BE2C (cell line): Measurements from ENCODE around the gene SNHG17.

Source experiments
- DNase-seq: peaks from one replicate; pipeline ENCODE4 v3.0.0-alpha.2; 2020
- H3K27me3 ChIP-seq: fragments of 250-450 bp; sonication (Bioruptor Pico); 2 replicates; pipeline ENCODE4 v1.5.1; 2020; ENCODE audit warnings: mild to moderate bottlenecking
- H3K36me3 ChIP-seq: fragments of 250-450 bp; sonication (Bioruptor Pico); 2 replicates; pipeline ENCODE4 v1.5.1; 2020; ENCODE audit warnings: mild to moderate bottlenecking
- H3K4me1 ChIP-seq: fragments of 250-450 bp; sonication (Bioruptor Pico); 2 replicates; pipeline ENCODE4 v1.5.1; 2020
- H3K4me3 ChIP-seq: 2 replicates; pipeline ENCODE4 v1.5.1; 2011; ENCODE audit warnings: low read depth, low read length
- H3K9me3 ChIP-seq: fragments of 250-450 bp; sonication (Bioruptor Pico); 2 replicates; pipeline ENCODE4 v1.5.1; 2020
- TF ChIP-seq, protein P1 (sequence below): IDR thresholded peaks from 2 replicates; pipeline ENCODE4 v1.5.1; 2012; ENCODE audit warnings: mild to moderate bottlenecking, low read depth, low read length

The SNHG17 gene

DNA sequence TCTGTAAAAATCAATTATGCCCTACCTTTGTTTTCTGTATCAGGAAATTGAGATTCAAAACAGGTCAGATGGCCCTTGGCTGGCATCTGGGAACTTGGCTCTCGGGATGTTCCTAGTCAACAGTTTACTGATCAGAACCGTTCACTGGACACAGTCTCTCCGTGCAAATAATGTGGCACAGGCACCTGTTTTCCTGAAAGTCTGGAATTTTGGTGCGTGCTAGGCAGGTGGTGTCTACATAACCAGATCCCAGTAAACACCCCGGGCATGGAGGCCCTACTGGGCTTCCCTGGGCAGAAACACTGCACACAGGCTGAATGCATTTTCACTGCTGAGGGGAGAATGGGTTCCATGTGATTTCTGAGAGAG is 7.5 kb downstream of the SNHG17 start:
- no peaks in the 10 kb centered on the region for H3K4me1 ChIP-seq
- TF ChIP-seq, protein P1, sequence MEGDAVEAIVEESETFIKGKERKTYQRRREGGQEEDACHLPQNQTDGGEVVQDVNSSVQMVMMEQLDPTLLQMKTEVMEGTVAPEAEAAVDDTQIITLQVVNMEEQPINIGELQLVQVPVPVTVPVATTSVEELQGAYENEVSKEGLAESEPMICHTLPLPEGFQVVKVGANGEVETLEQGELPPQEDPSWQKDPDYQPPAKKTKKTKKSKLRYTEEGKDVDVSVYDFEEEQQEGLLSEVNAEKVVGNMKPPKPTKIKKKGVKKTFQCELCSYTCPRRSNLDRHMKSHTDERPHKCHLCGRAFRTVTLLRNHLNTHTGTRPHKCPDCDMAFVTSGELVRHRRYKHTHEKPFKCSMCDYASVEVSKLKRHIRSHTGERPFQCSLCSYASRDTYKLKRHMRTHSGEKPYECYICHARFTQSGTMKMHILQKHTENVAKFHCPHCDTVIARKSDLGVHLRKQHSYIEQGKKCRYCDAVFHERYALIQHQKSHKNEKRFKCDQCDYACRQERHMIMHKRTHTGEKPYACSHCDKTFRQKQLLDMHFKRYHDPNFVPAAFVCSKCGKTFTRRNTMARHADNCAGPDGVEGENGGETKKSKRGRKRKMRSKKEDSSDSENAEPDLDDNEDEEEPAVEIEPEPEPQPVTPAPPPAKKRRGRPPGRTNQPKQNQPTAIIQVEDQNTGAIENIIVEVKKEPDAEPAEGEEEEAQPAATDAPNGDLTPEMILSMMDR, result no peak
- H3K36me3 ChIP-seq, result peaks cover 97% of the 10 kb centered on the region
- no peak for DNase-seq
- no peaks in the 10 kb centered on the region for H3K27me3 ChIP-seq
- no peaks in the 10 kb centered on the region for H3K9me3 ChIP-seq
- H3K4me3 ChIP-seq, result no peak overlapping the region

DNA sequence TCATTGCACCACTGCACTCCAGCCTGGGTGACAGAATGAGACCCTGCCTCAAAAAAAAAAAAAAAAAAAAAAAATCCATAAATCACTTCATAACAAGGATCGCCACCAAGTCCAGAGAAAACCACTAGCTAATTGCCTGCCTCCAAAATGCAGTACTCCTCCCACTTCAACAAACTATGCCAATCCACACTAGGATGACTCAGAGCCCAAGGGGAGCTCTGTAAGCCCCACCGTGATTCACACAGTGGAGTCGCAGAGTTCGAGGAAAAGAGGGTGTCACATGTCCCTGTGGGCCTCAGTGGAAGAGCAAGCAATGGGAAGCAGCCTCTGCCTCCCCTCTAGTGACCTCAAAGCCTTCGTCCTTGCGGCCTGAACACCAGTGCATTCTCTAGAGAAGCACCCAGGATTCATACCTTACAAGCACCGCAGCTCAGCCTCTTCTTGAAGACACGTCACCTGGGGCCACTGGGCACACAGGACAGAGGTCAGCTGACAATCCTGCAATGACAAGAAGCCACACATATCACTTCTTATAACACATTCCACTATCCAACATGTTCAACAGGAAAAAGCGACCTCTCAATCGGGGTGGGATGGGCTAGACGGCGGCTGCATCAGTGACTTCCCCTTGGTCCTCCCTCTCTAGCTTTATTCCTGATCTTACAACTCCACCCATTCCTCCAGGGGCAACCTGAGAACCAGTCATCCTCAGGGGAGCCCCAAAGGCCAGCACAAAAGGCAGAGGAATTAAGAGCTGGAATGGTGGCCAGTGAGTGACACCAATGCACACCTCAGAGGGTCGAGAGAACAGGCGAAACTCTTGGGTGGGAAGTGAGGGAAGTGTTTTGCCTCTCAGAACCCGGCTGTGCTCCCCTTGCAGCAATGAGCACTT is 8.9 kb downstream of the SNHG17 start:
- Histone ChIP-seq H3K4me3 (no peak overlapping the region), H3K4me1 (no peaks in the 10 kb centered on the region), H3K9me3 (no peaks in the 10 kb centered on the region), H3K36me3 (peaks cover 97% of the 10 kb centered on the region), H3K27me3 (no peaks in the 10 kb centered on the region)
- DNase-seq, result no peak
- TF ChIP-seq, protein P1, result no peak

DNA sequence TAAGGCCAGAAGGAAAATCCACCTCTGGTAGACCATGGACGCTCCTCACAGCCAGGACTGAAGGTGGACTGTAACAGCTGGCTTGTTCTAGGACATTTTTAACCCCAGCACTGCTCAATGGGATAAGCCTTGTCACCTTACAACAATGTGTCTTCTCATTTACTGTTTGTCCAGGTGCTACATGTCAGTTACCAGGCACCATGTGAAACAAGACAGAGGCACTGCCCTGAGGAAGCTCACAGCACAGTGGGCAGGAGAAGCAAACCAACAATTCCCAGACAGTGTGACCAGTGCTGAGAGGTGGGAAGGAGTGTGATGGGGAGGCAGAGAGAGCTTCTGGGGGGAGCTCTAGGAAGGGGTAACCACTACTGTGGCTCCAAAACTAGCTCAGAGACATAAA is 10.7 kb downstream of the SNHG17 start:
- H3K36me3 ChIP-seq, result peaks cover 97% of the 10 kb centered on the region
- TF ChIP-seq, protein P1, result no peak

DNA sequence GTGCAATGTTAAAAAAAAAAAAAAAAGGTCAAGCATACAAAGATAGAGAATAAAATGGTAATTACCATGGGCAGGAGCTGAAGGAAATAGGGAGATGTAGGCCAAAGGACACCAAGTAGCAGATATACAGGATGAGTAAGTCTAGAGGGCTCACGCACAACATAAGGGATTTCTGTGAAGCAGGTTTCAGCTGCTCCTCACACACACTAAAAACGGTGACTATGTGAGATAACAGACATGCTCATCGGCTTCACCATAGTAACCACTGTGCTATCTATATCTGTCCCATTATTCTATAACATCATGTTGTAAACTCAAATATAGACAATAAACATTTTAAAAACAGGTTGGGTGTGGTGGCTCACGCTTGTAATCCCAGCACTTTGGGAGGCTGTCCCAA is 11.6 kb downstream of the SNHG17 start:
- Histone ChIP-seq H3K9me3 (no peaks in the 10 kb centered on the region), H3K4me3 (no peak overlapping the region), H3K27me3 (no peaks in the 10 kb centered on the region; the same call in 1 of the 2 replicates), H3K36me3 (peaks cover 97% of the 10 kb centered on the region), H3K4me1 (no peaks in the 10 kb centered on the region)
- TF ChIP-seq, protein P1, result no peak
- DNase-seq, result no peak

More for the DNA sequence above, 10.7 kb downstream of the SNHG17 start:
- Histone ChIP-seq H3K4me3 (no peak overlapping the region), H3K9me3 (no peaks in the 10 kb centered on the region), H3K27me3 (no peaks in the 10 kb centered on the region; the same call in 1 of the 2 replicates), H3K4me1 (no peaks in the 10 kb centered on the region)
- DNase-seq, result no peak

DNA sequence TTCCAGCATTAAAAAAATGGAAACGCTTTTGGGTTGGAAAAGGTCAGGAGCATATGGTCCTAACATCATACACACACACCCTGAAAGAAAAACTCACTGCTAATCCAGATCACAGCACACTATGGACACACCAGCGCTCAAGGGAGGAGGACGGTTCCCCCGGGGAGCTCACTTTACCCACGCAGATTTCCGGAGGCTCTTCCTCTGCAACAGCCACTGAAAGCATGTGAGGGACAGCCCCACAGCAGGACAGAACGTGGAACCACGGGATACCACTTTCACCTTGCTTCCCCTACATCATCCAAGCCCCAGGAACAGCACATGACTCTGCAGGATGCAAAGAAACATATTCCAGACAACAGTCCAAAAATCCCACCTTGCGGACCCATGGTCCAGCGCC is 13.2 kb downstream of the SNHG17 start:
- no peak for DNase-seq
- TF ChIP-seq, protein P1, result no peak
- peaks cover 88% of the 10 kb centered on the region for H3K36me3 ChIP-seq

More for the DNA sequence above, 13.2 kb downstream of the SNHG17 start:
- Histone ChIP-seq H3K4me1 (no peaks in the 10 kb centered on the region), H3K9me3 (no peaks in the 10 kb centered on the region), H3K27me3 (no peaks in the 10 kb centered on the region; the same call in 1 of the 2 replicates), H3K4me3 (no peak overlapping the region)
